Lower leg skin (tissue), 3 donors: ENCODE measurements around the gene RTN4IP1.
"Not testable (repeated sequence)": the region's sequence is repeated elsewhere in the genome, so short reads cannot be mapped to it uniquely, and the experiment has no call there.

Experiments
- POLR2A ChIP-seq, 2 donors: fragments of 450-650 bp; IDR thresholded peaks; one replicate each; pipeline ENCODE4 v1.6.1; 2016 to 2017; ENCODE audit warnings: antibody characterized with exemption in 2 of 2, mild to moderate bottlenecking in 1 of 2, moderate library complexity in 1 of 2
- TF ChIP-seq, protein P1 (sequence below), 3 donors: fragments of 450-650 bp; IDR thresholded peaks; one replicate each; pipeline ENCODE4 v1.5.1; 2016; ENCODE audit warnings: antibody characterized with exemption in 3 of 3, mild to moderate bottlenecking in 3 of 3, moderate library complexity in 2 of 3

DNA sequence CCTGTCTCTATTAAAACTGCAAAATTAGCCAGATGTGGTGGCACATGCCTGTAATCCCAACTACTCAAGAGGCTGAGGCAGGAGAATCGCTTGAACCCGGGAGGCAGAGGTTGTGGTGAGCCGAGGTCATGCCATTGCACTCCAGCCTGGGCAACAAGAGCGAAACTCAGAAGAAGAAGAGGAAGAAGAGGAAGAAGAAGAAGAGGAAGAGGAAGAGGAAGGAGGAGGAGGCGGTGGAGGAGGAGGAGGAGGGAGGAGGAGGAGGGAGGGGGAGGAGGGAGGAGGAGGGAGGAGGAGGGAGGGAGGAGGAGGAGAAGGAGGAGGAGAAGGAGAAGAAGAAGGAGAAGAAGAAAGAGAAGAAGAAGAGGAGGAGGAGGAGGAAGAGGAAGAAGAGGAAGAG is 40.4 kb downstream of the RTN4IP1 start:
- TF ChIP-seq, protein P1, sequence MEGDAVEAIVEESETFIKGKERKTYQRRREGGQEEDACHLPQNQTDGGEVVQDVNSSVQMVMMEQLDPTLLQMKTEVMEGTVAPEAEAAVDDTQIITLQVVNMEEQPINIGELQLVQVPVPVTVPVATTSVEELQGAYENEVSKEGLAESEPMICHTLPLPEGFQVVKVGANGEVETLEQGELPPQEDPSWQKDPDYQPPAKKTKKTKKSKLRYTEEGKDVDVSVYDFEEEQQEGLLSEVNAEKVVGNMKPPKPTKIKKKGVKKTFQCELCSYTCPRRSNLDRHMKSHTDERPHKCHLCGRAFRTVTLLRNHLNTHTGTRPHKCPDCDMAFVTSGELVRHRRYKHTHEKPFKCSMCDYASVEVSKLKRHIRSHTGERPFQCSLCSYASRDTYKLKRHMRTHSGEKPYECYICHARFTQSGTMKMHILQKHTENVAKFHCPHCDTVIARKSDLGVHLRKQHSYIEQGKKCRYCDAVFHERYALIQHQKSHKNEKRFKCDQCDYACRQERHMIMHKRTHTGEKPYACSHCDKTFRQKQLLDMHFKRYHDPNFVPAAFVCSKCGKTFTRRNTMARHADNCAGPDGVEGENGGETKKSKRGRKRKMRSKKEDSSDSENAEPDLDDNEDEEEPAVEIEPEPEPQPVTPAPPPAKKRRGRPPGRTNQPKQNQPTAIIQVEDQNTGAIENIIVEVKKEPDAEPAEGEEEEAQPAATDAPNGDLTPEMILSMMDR (IDR thresholded peaks at IDR 0.05): not testable (repeated sequence)
- not testable (repeated sequence) for TF ChIP-seq POLR2A (IDR thresholded peaks at IDR 0.05)
